IMR-90 (cell line): Measurements from ENCODE around the gene PHF20. TPM values are rescaled to one million over a fixed set of nuclear protein-coding genes. Genes with fewer than 3 reads are reported as not detected.
"Not testable (repeated sequence)": the region's sequence is repeated elsewhere in the genome, so short reads cannot be mapped to it uniquely, and the experiment has no call there.

Experiments used
- ATAC-seq: fragments of 200-7000 bp; cut with Tn5 transposase; 2 replicates; pipeline ENCODE4 v1.9.1; 2020; ENCODE audit warnings: low read depth, mild to moderate bottlenecking, moderate library complexity
- BruUV-seq: library from RNA; stranded (reverse); fragments of 400-500 nt; replicated peaks from 2 replicates; lab custom pipeline; 2021; lab: Mats Ljungman, UMichigan
- CTCF ChIA-PET: fragments of 300-600 bp; formaldehyde crosslinking; extraction: SDS; loops from one replicate; lab custom pipeline; 2021; ENCODE audit warnings: antibody characterized with exemption; lab: Yijun Ruan, JAX
- POLR2A ChIA-PET: fragments of 300-600 bp; sonication (Branson Sonifier 250); formaldehyde crosslinking; loops from one replicate; lab custom pipeline; 2022; ENCODE audit warnings: antibody characterized with exemption; ENCODE audit not compliant: unreplicated experiment; lab: Charles Lee
- DNase-seq: peaks from one replicate; pipeline ENCODE4 v3.0.0; 2013
- H2AFZ ChIP-seq: replicated peaks from 2 replicates; pipeline ENCODE3; 2013; ENCODE audit warnings: low read length, mild to moderate bottlenecking; ENCODE audit not compliant: poor library complexity
- H2AK5ac ChIP-seq: 2 replicates; pipeline ENCODE4 v1.6.1; 2013; ENCODE audit warnings: low read depth, low read length, inconsistent platforms
- H2AK9ac ChIP-seq: replicated peaks from 2 replicates; pipeline ENCODE3; 2013; ENCODE audit warnings: mild to moderate bottlenecking, low read depth, low read length, moderate library complexity; ENCODE audit not compliant: poor library complexity
- H2BK120ac ChIP-seq: 2 replicates; pipeline ENCODE4 v1.6.1; 2013; ENCODE audit warnings: low read depth, low read length, inconsistent platforms
- H2BK15ac ChIP-seq: 3 replicates; pipeline ENCODE4 v1.6.1; 2013; ENCODE audit warnings: low read depth, low read length, inconsistent platforms
- H2BK20ac ChIP-seq: 2 replicates; pipeline ENCODE4 v1.6.1; 2013; ENCODE audit warnings: low read depth, mild to moderate bottlenecking, inconsistent platforms, low read length, moderate library complexity
- H2BK5ac ChIP-seq: 2 replicates; pipeline ENCODE4 v1.6.1; 2013; ENCODE audit warnings: mild to moderate bottlenecking, low read depth, low read length, inconsistent platforms; ENCODE audit not compliant: poor library complexity, severe bottlenecking
- H3K14ac ChIP-seq: replicated peaks from 2 replicates; pipeline ENCODE4 v1.6.1; 2013; ENCODE audit warnings: low read depth, low read length, inconsistent platforms
- H3K18ac ChIP-seq: 2 replicates; pipeline ENCODE4 v1.6.1; 2013; ENCODE audit warnings: low read depth, low read length, control low read depth
- H3K23ac ChIP-seq: 2 replicates; pipeline ENCODE4 v1.6.1; 2013; ENCODE audit warnings: low read depth, low read length, inconsistent platforms
- H3K27ac ChIP-seq: 2 replicates; pipeline ENCODE4 v1.5.1; 2013; ENCODE audit warnings: mild to moderate bottlenecking, control low read depth, low read length; ENCODE audit not compliant: insufficient read depth
- H3K27me3 ChIP-seq: 2 replicates; pipeline ENCODE4 v1.6.1; 2013; ENCODE audit warnings: low read length; ENCODE audit not compliant: control insufficient read depth, insufficient read depth
- H3K36me3 ChIP-seq: 2 replicates; pipeline ENCODE4 v1.6.1; 2013; ENCODE audit warnings: low read length, mixed read lengths; ENCODE audit not compliant: control insufficient read depth, insufficient read depth
- H3K4ac ChIP-seq: 2 replicates; pipeline ENCODE4 v1.6.1; 2013; ENCODE audit warnings: low read depth, low read length, inconsistent platforms
- H3K4me1 ChIP-seq: 2 replicates; pipeline ENCODE4 v1.6.1; 2013; ENCODE audit warnings: low read length, mixed read lengths; ENCODE audit not compliant: control insufficient read depth, insufficient read depth
- H3K4me2 ChIP-seq: 2 replicates; pipeline ENCODE4 v1.6.1; 2013; ENCODE audit warnings: low read depth, mild to moderate bottlenecking, control low read depth, low read length, moderate library complexity
- H3K4me3 ChIP-seq: 2 replicates; pipeline ENCODE4 v1.5.1; 2013; ENCODE audit warnings: low read depth, mild to moderate bottlenecking, control low read depth, low read length, moderate library complexity; ENCODE audit not compliant: insufficient read depth
- H3K56ac ChIP-seq: 2 replicates; pipeline ENCODE4 v1.6.1; 2013; ENCODE audit warnings: low read length, inconsistent platforms; ENCODE audit not compliant: insufficient read depth; ENCODE audit errors: extremely low read depth
- H3K79me1 ChIP-seq, 2 experiments: 2 replicates each; pipeline ENCODE4 v1.6.1; 2013; ENCODE audit warnings: low read length in 2 of 2, inconsistent platforms in 1 of 2, low read depth in 1 of 2
- H3K9ac ChIP-seq: 2 replicates; pipeline ENCODE4 v1.6.1; 2013; ENCODE audit warnings: low read depth, low read length, control low read depth
- H3K9me1 ChIP-seq: 2 replicates; pipeline ENCODE4 v1.6.1; 2013; ENCODE audit warnings: low read length, inconsistent platforms; ENCODE audit not compliant: insufficient read depth
- H3K9me3 ChIP-seq: 2 replicates; pipeline ENCODE4 v1.6.1; 2013; ENCODE audit warnings: low read length; ENCODE audit not compliant: control insufficient read depth, insufficient read depth
- H4K20me1 ChIP-seq: 2 replicates; pipeline ENCODE4 v1.6.1; 2013; ENCODE audit warnings: low read length, inconsistent platforms; ENCODE audit not compliant: insufficient read depth
- H4K5ac ChIP-seq: 2 replicates; pipeline ENCODE4 v1.6.1; 2013; ENCODE audit warnings: mild to moderate bottlenecking, low read depth, low read length, control low read depth
- H4K8ac ChIP-seq, 2 experiments: 2 replicates each; pipeline ENCODE4 v1.6.1; 2013; ENCODE audit warnings: low read depth in 2 of 2, low read length in 2 of 2, control low read depth in 1 of 2, inconsistent platforms in 1 of 2
- H4K91ac ChIP-seq: 2 replicates; pipeline ENCODE4 v1.6.1; 2013; ENCODE audit warnings: low read depth, low read length, inconsistent platforms; ENCODE audit not compliant: insufficient read depth
- WGBS, 2 experiments: methylation state at CpG; one replicate each; pipeline versions ENCODE4 v1.1.5 to v1.1.7; 2013; ENCODE audit warnings: missing lambda C conversion rate in 2 of 2; ENCODE audit not compliant: insufficient read length in 1 of 2; ENCODE audit errors: extremely low coverage in 2 of 2; 5-methylcytosine and 5-hydroxymethylcytosine counted together
- dilution Hi-C: fragments of 300-500 bp; cut with HindIII; formaldehyde crosslinking; loops from one replicate; pipeline ENCODE4 v1.14.3; 2018; ENCODE audit warnings: low sequenced_read_pairs; ENCODE audit not compliant: unreplicated experiment
- in situ Hi-C: fragments of 300-500 bp; cut with MboI; formaldehyde crosslinking; loops from 3 replicates; pipeline ENCODE4 v1.14.3; 2019; ENCODE audit warnings: low sequenced_read_pairs, inconsistent platforms, mixed read lengths
- intact Hi-C: fragments of 100-400 bp; cut with micrococcal nuclease; formaldehyde crosslinking; loops from 2 replicates; pipeline ENCODE4 v1.10.0; 2022
- polyA plus RNA-seq, 3 experiments: library from polyadenylated mRNA; depleted of rRNA; stranded (reverse); fragments of >200 nt; gene quantifications; 2 replicates each; pipeline ENCODE4 v1.2.3, GENCODE V29; 2012; ENCODE audit warnings: low replicate concordance in 1 of 3
- total RNA-seq: library from RNA; depleted of rRNA; stranded (reverse); fragments of >200 nt; gene quantifications from 2 replicates; pipeline ENCODE4 v1.2.3, GENCODE V29; 2012

PHF20 gene
- total and polyA plus RNA-seq, 2 of the 4 experiments (the other 2 are of a cell fraction): 22.0 to 22.5 TPM

GRCh38 chr20:35851659-35852058 is 79.8 kb downstream of the PHF20 start:
- H3K9me1 ChIP-seq, H3K56ac ChIP-seq, H3K4me2 ChIP-seq, H3K23ac ChIP-seq, H3K4me3 ChIP-seq, H3K9me3 ChIP-seq, H2BK15ac ChIP-seq, H2AK5ac ChIP-seq, CTCF ChIA-PET, H4K20me1 ChIP-seq, H2BK120ac ChIP-seq, H2BK20ac ChIP-seq, H2BK5ac ChIP-seq, POLR2A ChIA-PET, DNase-seq, ATAC-seq, H3K4ac ChIP-seq, H4K91ac ChIP-seq, H3K27ac ChIP-seq, H3K9ac ChIP-seq, intact Hi-C loops, H3K18ac ChIP-seq, dilution Hi-C loops, H4K8ac ChIP-seq, BruUV-seq, H2AFZ ChIP-seq, H4K5ac ChIP-seq, in situ Hi-C loops, H3K14ac ChIP-seq, H2AK9ac ChIP-seq, H3K27me3 ChIP-seq, H3K4me1 ChIP-seq: not testable (repeated sequence)
- WGBS, 2 experiments: 92% methylated on average over 3 of the region's 8 CpGs; no CpG with 5 or more reads in 1 of the 2 experiments
- peaks cover 40 to 61% of the 10 kb centered on the region in 2 experiments for H3K79me1 ChIP-seq
- peaks cover 12% of the 10 kb centered on the region for H3K36me3 ChIP-seq
